ENCODE data around the gene IRF5.

The IRF5 gene

DNA sequence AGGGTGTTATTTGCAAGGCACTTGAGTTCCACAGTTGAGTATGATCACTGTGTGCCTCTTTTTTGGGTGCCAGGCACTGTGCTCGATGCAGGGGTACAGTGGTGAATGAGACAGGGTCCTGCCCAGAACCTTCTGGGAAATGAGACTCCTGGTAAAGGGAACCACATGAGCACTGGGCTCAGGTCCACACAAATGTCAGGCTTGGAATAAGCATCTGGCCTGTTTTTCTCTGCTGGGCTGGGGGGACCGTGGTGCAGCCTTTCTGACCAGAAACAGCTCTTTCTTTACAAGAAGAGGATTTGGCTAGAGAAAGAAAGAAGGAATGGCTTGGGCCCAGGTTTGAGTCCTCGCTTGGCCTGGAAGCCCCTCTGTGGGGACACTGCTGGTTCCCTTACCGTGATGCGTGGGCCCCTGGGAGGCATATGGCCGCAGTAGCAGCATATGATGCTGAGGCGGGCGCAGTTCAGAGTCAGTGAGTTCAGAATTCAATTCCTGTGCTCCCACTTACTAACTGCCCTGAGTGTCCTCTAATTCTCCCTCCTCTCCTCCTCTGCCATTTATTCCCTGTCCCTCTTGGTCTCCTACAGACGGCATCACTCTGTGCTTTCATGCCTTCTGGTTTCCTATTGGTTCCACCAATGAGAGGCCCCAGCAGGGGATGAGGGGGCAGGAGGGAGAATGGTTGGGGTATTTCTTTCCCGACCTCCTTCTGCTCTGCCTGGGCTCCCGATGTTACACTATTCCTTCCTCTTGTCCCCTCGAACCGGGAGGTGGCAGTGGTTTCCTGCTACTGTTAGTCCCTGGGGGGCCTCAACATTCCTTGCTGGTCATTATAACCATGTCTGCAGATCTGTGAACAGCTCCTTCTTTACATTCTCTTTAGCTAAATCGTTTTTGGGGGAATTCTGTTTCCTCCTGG, 17.6 kb upstream of the IRF5 start:
- no peak for DNase-seq (ENCODE audit: low spot score)

DNA sequence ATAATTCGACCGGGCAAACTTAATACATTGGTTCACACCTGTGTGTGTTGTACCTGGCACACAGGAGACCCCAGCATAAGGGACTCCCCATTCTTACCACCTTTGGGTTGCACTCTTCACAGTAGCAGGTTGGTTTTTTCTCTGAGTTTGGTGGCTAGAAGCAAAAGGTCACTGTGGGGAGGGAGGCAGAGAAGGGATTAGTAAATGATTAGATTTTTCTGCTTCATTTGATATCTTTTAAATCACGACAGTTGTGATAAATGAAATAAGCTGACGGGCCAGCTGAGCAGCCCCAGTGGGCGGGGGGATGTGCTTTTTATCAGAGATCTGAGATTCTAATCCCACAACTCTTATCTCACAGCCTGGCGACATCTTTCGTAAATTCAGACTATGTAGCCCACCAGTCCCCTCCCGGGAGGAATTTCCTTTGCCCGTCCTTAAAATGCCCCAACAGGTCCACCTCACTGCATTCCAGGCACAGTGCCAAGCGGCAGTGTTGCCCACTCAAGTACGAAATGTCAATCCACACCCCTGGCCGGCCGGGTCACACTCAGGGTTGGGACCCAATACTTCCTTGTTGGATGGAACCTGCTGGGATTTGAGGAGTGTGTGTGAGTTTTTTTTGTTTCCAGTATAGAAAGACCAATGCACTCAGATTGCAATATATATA, 16.7 kb upstream of the IRF5 start:
- no peak for DNase-seq (ENCODE audit: low spot score)

DNA sequence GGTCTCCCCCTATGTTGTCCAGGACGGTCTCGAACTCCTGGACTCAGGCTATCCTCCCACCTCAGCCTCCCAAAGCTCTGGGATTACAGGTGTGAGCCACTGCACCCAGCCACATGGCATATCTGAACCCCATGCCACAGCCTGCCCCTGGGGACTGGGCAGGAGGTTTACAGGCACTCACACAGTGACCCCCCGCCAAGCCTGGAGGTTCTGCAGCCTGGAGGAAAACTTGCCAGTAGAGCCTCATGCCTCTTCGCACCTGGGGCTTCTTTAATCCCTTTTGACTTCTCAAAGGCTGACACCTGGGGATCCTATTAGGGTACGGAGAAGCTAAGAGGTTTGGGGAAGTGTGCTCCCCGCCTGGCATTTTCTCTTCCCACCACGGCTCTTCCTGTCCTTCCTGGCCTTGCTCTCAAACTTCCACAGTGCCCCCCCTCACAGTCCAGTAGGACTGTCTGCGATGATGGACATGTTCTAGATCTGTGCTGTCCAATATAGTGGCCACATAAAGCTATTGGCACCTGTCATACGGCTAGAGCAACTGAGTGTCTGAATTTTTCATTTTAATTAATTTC, 15.8 kb upstream of the IRF5 start:
- no peak for DNase-seq (ENCODE audit: low spot score)

- no peak for DNase-seq (ENCODE audit: low spot score)
These were observed 15.0 kb upstream of the IRF5 start for GRCh38 chr7:128922496-128923410.

DNA sequence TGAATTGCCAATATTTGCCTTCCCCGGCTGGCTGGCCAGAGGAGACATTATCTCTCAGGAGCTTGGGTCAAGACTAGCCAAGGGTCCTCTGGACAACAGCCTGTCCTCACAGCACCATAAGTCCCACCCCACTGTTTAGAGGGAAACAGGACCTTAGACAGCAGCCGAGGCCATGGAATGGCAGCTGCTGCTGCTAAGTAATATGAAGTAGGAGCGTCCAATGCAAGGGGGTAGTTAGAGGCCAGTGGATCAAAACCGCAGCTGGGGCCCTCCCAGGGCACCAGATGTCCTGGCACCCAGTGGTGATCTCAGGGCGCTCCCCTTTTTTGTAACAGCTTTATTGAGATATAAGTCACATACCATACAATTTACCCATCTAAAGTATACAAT, 14.3 kb upstream of the IRF5 start:
- no peak for DNase-seq (ENCODE audit: low spot score)

DNA sequence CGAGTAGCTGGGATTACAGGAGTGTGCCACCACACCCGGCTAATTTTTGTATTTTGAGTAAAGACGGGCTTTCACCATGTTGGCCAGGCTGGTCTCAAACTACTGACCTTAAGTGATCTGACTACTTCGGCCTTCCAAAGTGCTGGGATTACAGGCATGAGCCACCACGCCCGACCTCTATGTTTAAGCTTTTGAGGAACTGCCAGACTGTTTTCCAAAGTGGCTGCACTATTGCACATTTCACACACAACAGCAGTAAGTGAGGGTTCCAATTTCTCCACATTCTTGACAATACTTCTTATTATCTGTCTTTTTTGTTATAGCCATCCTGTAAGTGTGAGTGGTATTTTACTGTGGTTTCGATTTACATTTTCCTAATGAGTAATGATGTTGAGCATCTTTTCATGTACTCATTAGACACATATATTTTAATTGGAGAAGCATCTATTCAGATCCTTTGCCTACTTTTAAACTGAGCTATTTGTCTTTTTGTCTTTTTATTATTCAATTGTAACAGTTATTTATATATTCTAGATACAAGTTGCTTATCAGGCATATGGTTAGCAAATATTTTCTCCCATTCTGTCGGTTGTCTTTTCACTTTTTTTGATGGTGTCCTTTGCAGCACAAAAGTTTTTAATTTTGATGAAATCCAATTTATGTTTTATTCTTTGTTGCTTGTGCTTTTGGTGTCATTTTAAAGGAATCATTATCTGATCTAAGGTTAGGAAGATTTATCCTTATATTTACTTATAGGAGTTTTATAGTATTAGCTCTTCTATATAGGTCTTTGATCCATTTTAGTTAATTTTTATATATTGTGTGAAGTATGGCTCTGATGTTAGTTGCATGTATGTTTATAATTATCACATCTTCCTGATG, 12.8 kb upstream of the IRF5 start:
- DNase-seq (ENCODE audit: low spot score) = no peak

GRCh38 chr7:128928159-128928813, 9.4 kb upstream of the IRF5 start:
- no peak for DNase-seq (ENCODE audit: low spot score)

DNA sequence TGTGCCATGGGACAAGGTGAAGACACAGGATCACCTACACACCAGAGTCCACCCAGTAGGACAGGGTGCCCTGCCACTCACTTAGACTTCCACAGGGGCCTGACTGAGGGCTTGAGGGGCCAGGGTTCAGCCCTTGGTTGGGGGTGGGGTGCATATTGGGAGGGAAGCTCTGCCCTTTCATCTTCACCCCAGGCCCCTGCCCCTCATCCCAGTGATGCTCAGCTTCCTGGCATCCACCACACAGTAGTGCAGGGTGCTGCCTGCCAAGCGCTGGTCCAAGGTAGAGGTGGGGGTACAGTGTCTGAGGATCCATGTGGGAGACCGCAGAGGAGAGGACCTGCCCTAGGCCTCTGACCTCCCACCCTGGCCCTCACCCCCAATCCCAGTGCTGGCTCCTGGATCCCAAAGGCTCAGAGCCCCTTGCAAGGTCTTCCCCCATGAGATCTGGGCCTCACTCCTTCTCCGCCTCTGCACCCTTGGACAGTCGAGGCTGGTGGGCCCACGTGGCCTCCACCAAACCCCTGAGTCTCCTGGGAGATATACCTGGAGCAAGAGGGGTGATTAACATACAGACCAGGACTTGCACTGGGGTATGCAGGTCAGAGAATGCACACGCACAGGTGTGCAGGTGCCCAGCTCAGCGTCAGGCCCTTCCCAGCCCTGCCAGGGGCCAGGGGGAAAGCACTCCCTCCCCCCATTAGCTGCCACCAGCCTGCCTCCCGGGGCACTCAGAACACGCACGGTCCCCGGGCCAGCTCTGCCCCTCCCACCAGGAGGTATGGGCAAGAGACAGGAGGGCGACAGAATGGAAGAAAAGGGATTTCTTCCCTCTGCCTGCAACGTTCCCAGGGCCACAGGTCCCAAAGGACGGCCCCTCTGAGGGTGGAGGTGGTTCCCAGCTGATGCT, 8.6 kb upstream of the IRF5 start:
- no peak for DNase-seq (ENCODE audit: low spot score)

DNA sequence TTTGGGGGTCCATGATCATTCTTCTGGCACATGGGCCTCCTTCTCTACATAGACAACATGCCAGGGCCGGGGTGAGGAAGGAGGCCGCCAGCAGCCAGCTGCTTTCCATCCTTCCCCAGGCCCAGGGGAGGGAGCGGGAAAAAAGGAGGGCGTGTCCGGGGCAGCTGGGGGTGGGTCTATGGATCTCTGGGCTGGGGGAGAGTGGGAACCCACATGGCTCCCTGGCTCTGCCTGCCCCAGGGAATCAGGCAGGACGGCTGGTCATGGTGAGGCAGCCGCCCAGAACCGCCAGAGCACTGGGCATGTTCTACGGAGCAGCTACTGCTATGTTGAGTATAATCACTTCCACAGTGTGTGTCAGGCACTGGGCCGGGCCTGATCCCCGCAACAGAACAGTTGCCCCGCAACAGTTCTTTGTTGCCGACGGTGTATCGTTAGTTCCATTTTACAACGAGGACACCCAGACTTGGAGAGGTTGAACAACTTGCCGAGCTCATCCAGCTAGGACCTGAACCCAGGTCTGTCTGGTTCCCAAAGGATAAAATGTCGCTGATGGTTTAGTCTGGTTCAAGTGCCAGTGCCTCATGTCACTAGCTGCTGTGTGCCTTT, 6.4 kb upstream of the IRF5 start:
- DNase-seq (ENCODE audit: low spot score) = no peak

DNA sequence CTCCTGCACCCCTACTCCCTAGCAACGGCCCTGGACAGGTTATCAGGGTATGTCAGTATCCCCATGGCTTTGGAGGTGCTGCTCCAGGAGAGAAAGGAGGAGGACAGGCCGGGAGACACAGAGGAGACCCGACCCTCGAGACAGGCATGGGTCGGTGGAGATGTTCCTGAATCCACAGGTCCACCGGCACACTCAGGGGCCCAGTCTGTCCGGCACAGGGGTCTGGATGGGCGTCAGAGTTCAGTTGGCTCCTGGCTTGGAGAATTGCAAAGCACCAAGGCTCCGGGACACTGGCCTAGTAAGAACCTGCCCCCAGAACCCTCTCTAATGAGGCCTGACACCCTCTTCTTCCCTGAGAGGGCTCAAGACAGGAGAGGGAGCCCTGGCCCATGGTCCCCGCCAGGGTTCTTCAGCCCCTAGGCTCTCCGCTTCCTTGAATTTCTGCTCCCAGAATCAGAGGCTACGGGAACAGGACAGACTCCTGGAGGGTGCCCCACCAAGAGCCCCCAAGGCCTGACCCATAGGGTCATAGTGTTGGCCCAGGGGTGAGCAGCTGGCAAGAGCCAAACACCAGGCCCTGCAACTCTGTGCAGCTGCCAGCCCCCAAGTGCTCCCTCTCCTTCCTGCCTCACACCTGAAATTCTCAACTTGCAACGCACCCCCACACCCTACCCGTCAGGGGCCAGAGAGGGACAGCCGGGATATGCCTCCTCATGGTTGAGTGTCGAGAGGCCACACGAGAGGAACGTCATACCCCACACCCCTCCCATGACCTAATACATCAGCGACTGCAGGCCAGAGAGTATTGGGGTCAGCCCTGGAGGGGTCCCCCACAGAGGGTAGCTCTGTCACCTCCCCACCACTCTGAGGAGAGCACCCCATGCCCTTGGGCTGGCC, 5.5 kb upstream of the IRF5 start:
- DNase-seq (ENCODE audit: low spot score) = no peak

DNA sequence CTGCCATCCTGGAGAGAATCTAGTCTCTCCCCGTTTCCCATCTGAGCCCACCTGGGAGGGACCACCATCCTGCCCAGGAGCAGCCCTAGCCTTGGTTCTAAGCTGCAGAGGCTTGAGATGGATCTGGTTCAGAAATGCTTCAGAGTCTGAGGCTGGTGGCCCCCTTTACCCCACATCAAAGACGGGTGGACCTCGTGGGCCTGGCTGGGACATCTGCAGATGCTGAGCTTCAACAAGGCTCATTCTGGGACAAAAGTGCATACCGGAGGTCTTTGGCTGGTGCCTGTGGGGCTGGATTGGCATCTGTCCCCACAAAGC, 4.9 kb upstream of the IRF5 start:
- DNase-seq (ENCODE audit: low spot score) = no peak

GRCh38 chr7:128933180-128933891, 4.4 kb upstream of the IRF5 start:
- no peak for DNase-seq (ENCODE audit: low spot score)

DNA sequence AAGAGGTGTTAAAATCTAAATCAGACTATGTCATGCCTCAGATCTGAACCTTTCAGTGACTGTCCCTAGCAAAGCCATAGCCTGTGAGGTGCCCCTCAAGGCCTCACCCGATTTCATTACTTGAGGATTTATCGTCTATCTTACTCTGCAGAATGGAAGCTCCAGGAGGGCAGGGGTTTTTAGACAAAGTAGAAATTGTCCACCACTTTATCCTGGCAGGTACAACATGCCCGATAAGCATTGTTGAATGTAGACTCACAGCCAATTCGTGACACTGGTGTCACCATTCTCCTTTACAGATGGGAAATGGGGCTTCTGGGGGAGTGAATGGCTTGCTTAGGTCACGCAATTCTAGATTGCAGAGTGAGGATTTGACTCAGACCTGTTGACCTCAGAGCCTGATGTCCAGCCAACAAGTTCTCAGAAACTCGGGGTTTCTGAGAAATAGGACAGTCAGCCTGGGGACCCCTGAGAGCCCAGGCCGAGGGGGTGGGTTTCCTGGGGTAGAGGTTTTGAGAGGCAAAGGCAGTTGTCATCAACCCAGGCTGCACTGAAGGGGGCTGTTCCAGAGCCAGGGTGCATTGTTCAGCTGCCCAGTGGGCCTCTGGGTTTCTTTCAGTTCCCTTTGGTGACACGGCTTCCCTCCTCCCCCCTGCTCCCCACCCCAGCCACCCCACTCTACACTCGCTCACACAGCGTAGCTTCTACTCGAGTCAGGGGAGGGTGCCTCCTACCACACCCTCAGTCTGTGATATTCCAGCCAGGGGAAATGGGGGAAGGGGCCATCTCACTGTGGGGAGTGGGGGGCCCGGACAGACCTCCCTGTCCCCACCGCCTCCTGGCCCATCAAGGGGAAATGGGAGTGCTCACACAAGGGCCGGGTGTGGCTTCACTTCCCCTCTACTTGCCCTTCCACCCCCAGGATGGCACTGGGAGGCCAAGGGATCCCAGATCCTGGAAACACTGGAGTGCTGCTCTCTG, 3.1 kb upstream of the IRF5 start:
- no peak for DNase-seq (ENCODE audit: low spot score)

GRCh38 chr7:128935342-128935730, 2.4 kb upstream of the IRF5 start:
- no peak for DNase-seq (ENCODE audit: low spot score)

GRCh38 chr7:128936798-128937197, 929 bp upstream of the IRF5 start:
- no peak for DNase-seq (ENCODE audit: low spot score)

DNA sequence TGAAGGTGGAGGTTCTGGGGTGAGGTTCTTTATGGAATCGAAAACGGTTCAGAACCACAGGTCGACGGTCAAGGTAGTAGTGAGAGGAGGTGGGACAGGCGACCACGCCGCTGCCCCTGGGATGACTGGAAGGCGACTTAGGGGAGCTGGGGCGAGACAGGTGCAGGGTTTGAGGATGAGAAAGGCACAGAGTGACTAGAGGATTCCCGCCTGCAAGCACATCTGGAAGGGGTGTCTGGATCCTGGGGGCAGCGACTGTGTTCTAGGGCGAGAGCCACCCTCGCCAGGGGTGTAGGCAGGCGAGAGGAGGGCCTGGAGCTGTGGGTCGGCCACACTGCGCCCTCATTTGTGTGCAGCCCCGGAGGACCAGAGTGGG, 468 bp upstream of the IRF5 start:
- DNase-seq (ENCODE audit: low spot score) = no peak
